Kidney epithelial cell (primary cell): Measurements from ENCODE around the gene CRYGB. TPM values are rescaled to one million over a fixed set of nuclear protein-coding genes. Genes with fewer than 3 reads are reported as not detected.

Experiments used
- DNase-seq: peaks from one replicate; pipeline ENCODE4 v3.0.0-alpha.2; 2010; ENCODE audit warnings: low read depth
- H3K27me3 ChIP-seq: 2 replicates; pipeline ENCODE4 v1.6.0; 2011; ENCODE audit warnings: low read length; ENCODE audit not compliant: control insufficient read depth, insufficient read depth
- H3K36me3 ChIP-seq: 2 replicates; pipeline ENCODE4 v1.5.1; 2011; ENCODE audit warnings: low read length; ENCODE audit not compliant: control insufficient read depth, insufficient read depth
- H3K4me3 ChIP-seq: 2 replicates; pipeline ENCODE4 v1.5.1; 2011; ENCODE audit warnings: low read depth, mild to moderate bottlenecking, control low read depth, low read length
- total RNA-seq: library from RNA; depleted of rRNA; stranded (reverse); fragments of >200 nt; gene quantifications from 2 replicates; pipeline ENCODE4 v1.2.3, GENCODE V29; 2015
- TF ChIP-seq, protein P1 (sequence below): IDR thresholded peaks from 2 replicates; pipeline ENCODE4 v1.5.1; 2011; ENCODE audit warnings: mild to moderate bottlenecking, moderate library complexity, low read length, control low read depth, inconsistent platforms; ENCODE audit not compliant: insufficient read depth, poor library complexity, severe bottlenecking

Gene CRYGB
- total RNA-seq, 1 donor from 2014 or later, result not detected

DNA sequence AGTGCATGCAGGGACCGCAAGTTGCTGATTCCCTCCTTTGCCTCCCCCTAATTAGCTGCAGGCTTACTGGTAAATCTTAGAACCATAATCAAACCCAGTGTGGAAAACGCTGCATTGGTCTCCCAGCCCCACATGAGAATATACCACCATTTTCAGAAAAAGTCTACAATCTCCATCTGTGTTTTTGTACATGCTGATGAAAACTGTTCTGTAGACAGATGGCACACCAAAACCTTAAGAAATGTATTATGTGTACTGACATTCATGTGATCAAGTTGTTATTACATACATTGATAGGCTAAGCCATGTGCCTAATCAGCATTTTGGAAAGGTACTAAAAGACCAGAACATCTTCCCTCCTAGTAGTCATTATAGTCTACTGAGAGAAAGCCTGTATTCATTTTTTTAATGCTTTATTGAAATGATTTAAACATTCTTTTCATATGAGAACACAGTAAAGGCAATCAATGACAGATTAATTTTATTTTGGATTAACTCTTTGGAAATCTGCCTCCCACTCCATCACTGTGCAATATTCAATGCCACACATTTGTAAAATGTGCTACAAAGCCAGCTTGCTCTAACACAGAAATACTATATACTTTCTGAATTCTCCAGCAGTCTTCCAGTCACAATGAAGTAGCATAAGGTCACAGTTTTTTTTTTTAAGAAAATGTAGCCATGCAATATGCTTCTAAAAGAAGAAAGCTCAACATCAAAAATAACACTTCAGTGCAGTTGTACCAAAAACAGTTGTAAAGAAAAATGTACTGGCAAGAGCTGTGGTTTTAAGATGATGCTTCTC is 19.2 kb upstream of the CRYGB start:
- no peak overlapping the region for H3K4me3 ChIP-seq
- no peaks in the 10 kb centered on the region for H3K36me3 ChIP-seq
- TF ChIP-seq, protein P1, sequence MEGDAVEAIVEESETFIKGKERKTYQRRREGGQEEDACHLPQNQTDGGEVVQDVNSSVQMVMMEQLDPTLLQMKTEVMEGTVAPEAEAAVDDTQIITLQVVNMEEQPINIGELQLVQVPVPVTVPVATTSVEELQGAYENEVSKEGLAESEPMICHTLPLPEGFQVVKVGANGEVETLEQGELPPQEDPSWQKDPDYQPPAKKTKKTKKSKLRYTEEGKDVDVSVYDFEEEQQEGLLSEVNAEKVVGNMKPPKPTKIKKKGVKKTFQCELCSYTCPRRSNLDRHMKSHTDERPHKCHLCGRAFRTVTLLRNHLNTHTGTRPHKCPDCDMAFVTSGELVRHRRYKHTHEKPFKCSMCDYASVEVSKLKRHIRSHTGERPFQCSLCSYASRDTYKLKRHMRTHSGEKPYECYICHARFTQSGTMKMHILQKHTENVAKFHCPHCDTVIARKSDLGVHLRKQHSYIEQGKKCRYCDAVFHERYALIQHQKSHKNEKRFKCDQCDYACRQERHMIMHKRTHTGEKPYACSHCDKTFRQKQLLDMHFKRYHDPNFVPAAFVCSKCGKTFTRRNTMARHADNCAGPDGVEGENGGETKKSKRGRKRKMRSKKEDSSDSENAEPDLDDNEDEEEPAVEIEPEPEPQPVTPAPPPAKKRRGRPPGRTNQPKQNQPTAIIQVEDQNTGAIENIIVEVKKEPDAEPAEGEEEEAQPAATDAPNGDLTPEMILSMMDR, result no peak
- DNase-seq, result no peak
- H3K27me3 ChIP-seq, result no peaks in the 10 kb centered on the region

DNA sequence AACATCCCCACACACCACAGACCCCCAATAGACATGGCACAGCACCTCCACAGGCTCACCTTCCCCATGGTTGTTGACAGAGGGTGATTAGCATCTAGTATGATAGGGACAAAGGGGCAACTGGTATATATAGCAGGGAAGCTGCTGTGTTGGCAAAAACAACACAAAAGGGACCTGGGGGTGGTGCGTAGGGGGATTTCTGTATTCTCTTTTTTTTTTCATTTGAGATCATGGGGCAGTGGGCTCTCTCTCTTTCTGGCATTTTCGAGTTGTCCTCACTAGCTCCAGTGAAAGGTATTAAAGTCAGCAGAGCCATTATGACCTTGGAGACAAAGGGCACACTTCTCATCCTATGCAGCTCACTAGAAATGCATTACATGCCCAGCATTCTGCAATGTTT is 17.5 kb upstream of the CRYGB start, which contains the start of gene CRYGA:
Gene CRYGA (minus strand): TSS at position 101 of the 400 bp plus-strand sequence. CDS start 33 bp downstream, at position 68.
- Histone ChIP-seq H3K36me3 (no peaks in the 10 kb centered on the region), H3K4me3 (no peak within 1 kb of the TSS), H3K27me3 (no peaks in the 10 kb centered on the region)
- DNase-seq, result no peak
- TF ChIP-seq, protein P1, result no peak

DNA sequence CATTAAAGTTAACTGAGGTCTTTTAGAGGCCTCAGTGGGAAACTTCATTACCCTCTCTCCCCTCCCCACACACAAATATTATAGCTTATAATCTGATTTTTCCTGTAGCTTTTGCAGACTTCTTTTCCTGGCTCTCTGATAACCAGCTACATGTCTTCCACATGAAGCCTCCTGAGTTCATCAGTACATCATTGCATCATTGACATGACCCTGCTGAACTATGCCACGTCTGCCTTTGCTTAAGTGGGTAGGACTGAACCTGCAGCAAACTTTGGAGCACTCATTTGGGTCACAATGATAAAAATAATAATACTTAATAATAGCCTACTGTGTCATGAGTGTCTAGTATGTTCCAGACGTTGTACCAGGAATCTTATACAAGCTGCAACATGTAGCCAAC is 10.5 kb upstream of the CRYGB start:
- TF ChIP-seq, protein P1, result no peak
- H3K36me3 ChIP-seq, result no peaks in the 10 kb centered on the region
- no peak overlapping the region for H3K4me3 ChIP-seq
- H3K27me3 ChIP-seq, result no peaks in the 10 kb centered on the region
- DNase-seq, result no peak

DNA sequence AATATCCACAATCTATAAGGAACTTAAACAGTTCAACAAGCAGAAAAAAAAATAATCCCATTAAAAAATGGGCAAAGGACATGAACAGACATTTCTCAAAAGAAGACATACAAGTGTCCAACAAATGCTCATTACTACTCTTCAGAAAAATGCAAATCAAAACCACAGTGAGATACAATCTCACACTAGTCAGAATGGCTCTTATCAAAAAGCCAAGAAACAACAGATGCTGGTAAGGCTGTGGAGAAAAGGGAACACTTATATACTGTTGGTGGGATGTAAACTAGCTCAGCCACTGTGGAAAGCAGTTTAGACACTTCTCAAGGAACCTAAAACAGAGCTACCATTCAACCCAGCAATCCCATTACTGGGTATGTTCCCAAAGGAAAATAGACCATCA is 7.2 kb upstream of the CRYGB start:
- Histone ChIP-seq H3K4me3 (no peak overlapping the region), H3K36me3 (no peaks in the 10 kb centered on the region), H3K27me3 (no peaks in the 10 kb centered on the region)
- TF ChIP-seq, protein P1, result no peak
- DNase-seq, result no peak

DNA sequence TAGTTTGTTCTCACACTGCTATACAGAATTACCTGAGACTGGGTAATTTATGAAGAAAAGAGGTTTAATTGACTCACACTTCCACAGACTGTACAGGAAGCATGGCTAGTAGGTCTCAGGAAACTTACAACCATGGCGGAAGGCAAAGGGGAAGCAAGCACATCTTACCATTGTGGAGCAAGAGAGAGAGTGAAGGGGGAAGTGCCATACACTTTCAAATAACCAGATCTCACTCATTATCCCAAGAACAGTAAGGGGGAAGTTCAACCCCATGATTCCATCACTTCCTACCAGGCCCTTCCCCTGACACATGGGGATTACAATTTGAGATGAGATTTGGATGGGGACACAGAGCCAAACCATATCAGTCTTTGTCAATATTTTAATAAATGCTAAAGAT is 5.0 kb upstream of the CRYGB start:
- TF ChIP-seq, protein P1, result no peak
- DNase-seq, result no peak
- H3K4me3 ChIP-seq, result no peak overlapping the region
- H3K27me3 ChIP-seq, result peaks cover 2% of the 10 kb centered on the region
- H3K36me3 ChIP-seq, result no peaks in the 10 kb centered on the region

DNA sequence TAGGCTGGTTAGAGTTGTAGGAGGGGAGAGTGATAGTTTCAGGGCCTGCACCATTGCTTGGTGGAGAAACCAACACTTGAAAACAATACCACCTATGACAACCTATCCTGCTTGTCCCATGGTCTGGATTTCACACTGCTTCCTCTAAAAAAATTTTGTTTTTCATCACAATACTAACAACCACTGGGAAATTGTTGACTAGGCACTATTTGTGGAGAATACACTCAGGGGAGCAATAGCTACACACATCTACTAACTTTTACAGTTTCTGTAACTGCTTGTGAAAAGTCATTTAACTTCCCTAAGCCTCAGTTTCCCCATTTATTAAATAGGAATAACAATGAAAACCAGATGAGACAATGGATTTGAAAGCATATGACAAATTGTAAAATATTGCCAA is 4.1 kb upstream of the CRYGB start:
- no peak overlapping the region for H3K4me3 ChIP-seq
- no peaks in the 10 kb centered on the region for H3K36me3 ChIP-seq
- H3K27me3 ChIP-seq, result peaks cover 2% of the 10 kb centered on the region
- TF ChIP-seq, protein P1, result no peak
- DNase-seq, result no peak
